Pancreas (tissue), 10 donors: ENCODE data around the gene BCAS1. TPM values are rescaled to one million over a fixed set of nuclear protein-coding genes. Genes with fewer than 3 reads are reported as not detected.

ENCODE experiments used
- ATAC-seq, 4 donors: fragments of 200-7000 bp; cut with Tn5 transposase; one replicate each; pipeline versions ENCODE4 v1.8.0 to v1.9.1; 2020; ENCODE audit warnings: mild to moderate bottlenecking in 4 of 4, moderate library complexity in 4 of 4
- DNase-seq, 6 donors: peaks; one replicate each; pipeline ENCODE4 v3.0.0-alpha.2; 2020
- FAIRE-seq: peaks from 2 replicates; lab custom pipeline; 2012; peaks lifted over from hg19 to GRCh38; lab: Jason Lieb, UNC
- H3K27ac ChIP-seq, 4 donors: fragments of 200-600 bp; sonication (generic); 1 replicate in 3 of 4; 2 replicates in 1 of 4; pipeline versions ENCODE4 v1.5.0 to v1.8.0; 2020
- H3K27me3 ChIP-seq, 4 donors: fragments of 200-600 bp; one replicate each; pipeline ENCODE4 v1.8.0; 2021
- H3K36me3 ChIP-seq, 3 donors: fragments of 200-600 bp; sonication (generic) in 1 of 3; one replicate each; pipeline versions ENCODE4 v1.5.0 to v1.8.0; 2020 to 2021
- H3K4me1 ChIP-seq, 3 donors: fragments of 200-600 bp; one replicate each; pipeline ENCODE4 v1.8.0; 2021
- H3K4me3 ChIP-seq, 4 donors: fragments of 200-600 bp; sonication (generic) in 2 of 4; one replicate each; pipeline versions ENCODE4 v1.5.0 to v1.8.0; 2020 to 2021
- H3K9me3 ChIP-seq, 4 donors: fragments of 200-600 bp; one replicate each; pipeline ENCODE4 v1.8.0; 2021
- CTCF ChIP-seq, 4 donors: fragments of 200-600 bp; sonication (generic) in 3 of 4; IDR thresholded peaks; one replicate each; pipeline versions ENCODE4 v1.5.0 to v1.8.0; 2021; ENCODE audit warnings: antibody characterized with exemption in 4 of 4
- WGBS, 2 donors: extraction: QIAGEN DNeasy Blood & Tissue Kit; methylation state at CpG; one replicate each; pipeline ENCODE4 v1.1.7; 2013; 5-methylcytosine and 5-hydroxymethylcytosine counted together
- intact Hi-C, 3 donors: fragments of 100-400 bp; cut with DNase I; formaldehyde crosslinking; loops; one replicate each; pipeline versions ENCODE4 v1.11.1 to v1.14.2; 2022
- polyA plus RNA-seq, 2 donors: library from polyadenylated mRNA; stranded (reverse); fragments of 200-250 nt; gene quantifications; one replicate each; pipeline ENCODE4 v1.2.3, GENCODE V29; 2013
- total RNA-seq, 6 donors: library from RNA; stranded (reverse); fragmentation: NEBNext Ultra II Directional in 4 of 6; extraction: Animal tissue kit (Norgen Biotek cat#: 25700) in 4 of 6; gene quantifications; one replicate each; pipeline versions ENCODE4 v1.2.1 to v1.2.4, GENCODE V29; 2021 to 2023
- donor health status: healthy with polysubstance abuse.
- donor health status: DM: no; HTN: no; CAD: no; lungs with moderate emphysema.
- donor health status: DM: no; HTN: no; CAD: no.
- donor health status: control.
- donor health status: control.
- donor health status: Bipolar disorder and iron deficiency.
- donor health status: DM: yes; HTN: yes; CAD: no.
- donor health status: DM: no; HTN: no; CAD: no.
- donor health status: DM: no; HTN: no; CAD: no.
- donor health status: DM: yes; HTN: yes; CAD: no.

Gene BCAS1
- total and polyA plus RNA-seq, 8 donors, result 0.20 to 0.85 (median 0.61) TPM

- FAIRE-seq (no peak), DNase-seq (no peak), ATAC-seq (no peak)
- 76 to 88% methylated on average over 7 of the region's 7 CpGs for WGBS, 2 donors
- TF ChIP-seq CTCF (IDR thresholded peaks at IDR 0.05), result no peak
- Histone ChIP-seq H3K4me3 (no peak overlapping the region), H3K4me1 (no peaks in the 10 kb centered on the region), H3K27ac (no peak overlapping the region), H3K27me3 (peaks cover 0 to 3% (median 0%) of the 10 kb centered on the region in 4 donors), H3K36me3 (no peaks in the 10 kb centered on the region), H3K9me3 (no peaks in the 10 kb centered on the region)
- intact Hi-C loops, result no loop called here
These were observed 48.8 kb downstream of the BCAS1 start for GRCh38 chr20:54021446-54022235.

GRCh38 chr20:54020868-54021267 is 49.5 kb downstream of the BCAS1 start:
- TF ChIP-seq CTCF (IDR thresholded peaks at IDR 0.05), result no peak
- 79 to 92% methylated on average over 3 of the region's 3 CpGs for WGBS, 2 donors
- H3K9me3 ChIP-seq, result no peaks in the 10 kb centered on the region
- intact Hi-C loops, result no loop called here
- ATAC-seq, result no peak
- no peak overlapping the region for H3K27ac ChIP-seq
- DNase-seq, result no peak
- no peaks in the 10 kb centered on the region for H3K4me1 ChIP-seq
- H3K4me3 ChIP-seq, result no peak overlapping the region
- no peak for FAIRE-seq
- peaks cover 0 to 3% (median 0%) of the 10 kb centered on the region in 4 donors for H3K27me3 ChIP-seq
- H3K36me3 ChIP-seq, result no peaks in the 10 kb centered on the region

- no peak for DNase-seq
- Histone ChIP-seq H3K4me1 (no peaks in the 10 kb centered on the region), H3K36me3 (no peaks in the 10 kb centered on the region), H3K27ac (no peak overlapping the region), H3K4me3 (no peak overlapping the region), H3K27me3 (peaks cover 0 to 3% (median 0%) of the 10 kb centered on the region in 4 donors), H3K9me3 (no peaks in the 10 kb centered on the region)
- no peak for TF ChIP-seq CTCF (IDR thresholded peaks at IDR 0.05)
- no peak for FAIRE-seq
- 66 to 79% methylated on average over 7 of the region's 7 CpGs for WGBS, 2 donors
- intact Hi-C loops, result no loop called here
- ATAC-seq, result no peak
These were observed 50.0 kb downstream of the BCAS1 start for GRCh38 chr20:54020348-54020747.

- ATAC-seq (no peak), DNase-seq (no peak), FAIRE-seq (no peak)
- no peak for TF ChIP-seq CTCF (IDR thresholded peaks at IDR 0.05)
- Histone ChIP-seq H3K4me1 (no peaks in the 10 kb centered on the region), H3K4me3 (no peak overlapping the region), H3K27ac (no peak overlapping the region), H3K36me3 (no peaks in the 10 kb centered on the region), H3K27me3 (peaks cover 0 to 3% (median 0%) of the 10 kb centered on the region in 4 donors), H3K9me3 (no peaks in the 10 kb centered on the region)
- intact Hi-C loops, result no loop called here
- 56 to 70% methylated on average over 6 of the region's 6 CpGs for WGBS, 2 donors
These were observed 50.8 kb downstream of the BCAS1 start for GRCh38 chr20:54019585-54019984.

GRCh38 chr20:54019127-54019526 is 51.3 kb downstream of the BCAS1 start:
- no peak overlapping the region for H3K4me3 ChIP-seq
- TF ChIP-seq CTCF (IDR thresholded peaks at IDR 0.05), result no peak
- ATAC-seq (no peak), DNase-seq (no peak), FAIRE-seq (no peak)
- no peaks in the 10 kb centered on the region for H3K9me3 ChIP-seq
- WGBS, 2 donors, result 78 to 80% methylated on average over 4 of the region's 4 CpGs
- peaks cover 0 to 3% (median 0%) of the 10 kb centered on the region in 4 donors for H3K27me3 ChIP-seq
- H3K4me1 ChIP-seq, result no peaks in the 10 kb centered on the region
- H3K27ac ChIP-seq, result no peak overlapping the region
- H3K36me3 ChIP-seq, result no peaks in the 10 kb centered on the region
- intact Hi-C loops, result no loop called here
